CD4-positive, alpha-beta T cell (primary cell): ENCODE results near the gene SHISA9. TPM values are rescaled to one million over a fixed set of nuclear protein-coding genes. Genes with fewer than 3 reads are reported as not detected.

Experiments
- ATAC-seq: fragments of 200-7000 bp; cut with Tn5 transposase; one replicate; pipeline ENCODE4 v1.10.0; 2022; ENCODE audit warnings: mild to moderate bottlenecking; ENCODE audit not compliant: poor library complexity
- CTCF ChIA-PET: fragments of 350-600 bp; sonication (Branson Sonifier 250); formaldehyde crosslinking; loops from one replicate; lab custom pipeline; 2021; ENCODE audit warnings: antibody characterized with exemption, inconsistent platforms; lab: Charles Lee
- POLR2A ChIA-PET: fragments of 350-600 bp; sonication (Branson Sonifier 250); formaldehyde crosslinking; loops from one replicate; lab custom pipeline; 2021; ENCODE audit warnings: antibody characterized with exemption, inconsistent platforms; lab: Charles Lee
- DNase-seq, 14 experiments: peaks; one replicate each; pipeline ENCODE4 v3.0.0-alpha.2; 2013 to 2020; ENCODE audit warnings: mixed read lengths in 2 of 14
- H3K27ac ChIP-seq, 2 donors: one replicate each; pipeline versions ENCODE4 v1.5.1 to v1.7.0; 2013; ENCODE audit warnings: low read length in 2 of 2, low read depth in 1 of 2, mild to moderate bottlenecking in 1 of 2
- H3K27me3 ChIP-seq, 2 experiments: 1 replicate in 1 of 2; 2 replicates in 1 of 2; pipeline versions ENCODE4 v1.6.1 to v1.7.0; 2013; ENCODE audit warnings: low read length in 2 of 2, control low read depth in 1 of 2, mild to moderate bottlenecking in 1 of 2, moderate library complexity in 1 of 2; ENCODE audit not compliant: insufficient read depth in 2 of 2, control insufficient read depth in 1 of 2
- H3K36me3 ChIP-seq: one replicate; pipeline ENCODE4 v1.6.1; 2013; ENCODE audit warnings: low read length, control low read depth; ENCODE audit not compliant: insufficient read depth
- H3K4me1 ChIP-seq: one replicate; pipeline ENCODE4 v1.6.1; 2013; ENCODE audit warnings: low read length, control low read depth; ENCODE audit not compliant: insufficient read depth
- H3K4me3 ChIP-seq: one replicate; pipeline ENCODE4 v1.5.1; 2013; ENCODE audit warnings: mild to moderate bottlenecking, low read length, moderate library complexity
- H3K9me3 ChIP-seq, 2 experiments: 1 replicate in 1 of 2; 2 replicates in 1 of 2; pipeline versions ENCODE4 v1.6.1 to v1.7.0; 2013; ENCODE audit warnings: low read length in 2 of 2, mild to moderate bottlenecking in 2 of 2, control low read depth in 1 of 2, moderate library complexity in 1 of 2; ENCODE audit not compliant: control insufficient read depth in 1 of 2, insufficient read depth in 1 of 2
- H3K27ac Mint-ChIP-seq: one replicate; pipeline ENCODE4 v1.8.0; 2020; ENCODE audit warnings: mixed read lengths
- H3K27me3 Mint-ChIP-seq: one replicate; pipeline ENCODE4 v1.8.0; 2021; ENCODE audit warnings: mixed read lengths
- H3K36me3 Mint-ChIP-seq: one replicate; pipeline ENCODE4 v1.8.0; 2021; ENCODE audit warnings: low read depth, mixed read lengths
- H3K4me1 Mint-ChIP-seq: one replicate; pipeline ENCODE4 v1.8.0; 2021; ENCODE audit warnings: low read depth, mixed read lengths
- H3K4me3 Mint-ChIP-seq: one replicate; pipeline ENCODE4 v1.8.0; 2020; ENCODE audit warnings: mild to moderate bottlenecking, mixed read lengths
- H3K9me3 Mint-ChIP-seq: one replicate; pipeline ENCODE4 v1.8.0; 2020; ENCODE audit warnings: mixed read lengths
- CTCF ChIP-seq: fragments of 200-600 bp; IDR thresholded peaks from one replicate; pipeline ENCODE4 v1.8.0; 2022; ENCODE audit warnings: antibody characterized with exemption, mild to moderate bottlenecking
- intact Hi-C, 2 experiments: fragments of 100-400 bp; cut with DNase I in 1 of 2; cut with micrococcal nuclease in 1 of 2; formaldehyde crosslinking; loops; one replicate each; pipeline versions ENCODE4 v1.15.1 to v1.9.0; 2023 to 2025; cut with DNase I, micrococcal nuclease
- total RNA-seq, 174 experiments: library from RNA in 2 of 174; stranded (reverse) in 2 of 174; gene quantifications; one replicate each; pipeline ENCODE4 v1.2.3 and lab custom pipeline; 2021 to 2026

SHISA9 gene
- total RNA-seq, 2 experiments from 2014 or later: not detected

- ChIA-PET CTCF (no interaction called here), POLR2A (no interaction called here)
- Histone ChIP-seq H3K4me3 (no peak overlapping the region), H3K36me3 (no peaks in the 10 kb centered on the region), H3K4me1 (no peaks in the 10 kb centered on the region), H3K27me3 (no peaks in the 10 kb centered on the region), H3K27ac (no peak overlapping the region), H3K9me3 (peaks cover 0 to 3% of the 10 kb centered on the region in 2 experiments)
- H3K4me1 Mint-ChIP-seq: no peaks in the 10 kb centered on the region
- DNase-seq (no peak), ATAC-seq (no peak)
- intact Hi-C loops: no loop called here
- no peak for TF ChIP-seq CTCF
- H3K27ac Mint-ChIP-seq: no peak overlapping the region
- no peaks in the 10 kb centered on the region for H3K36me3 Mint-ChIP-seq
- peaks cover 12% of the 10 kb centered on the region for H3K27me3 Mint-ChIP-seq
- no peak overlapping the region for H3K4me3 Mint-ChIP-seq
- no peaks in the 10 kb centered on the region for H3K9me3 Mint-ChIP-seq
Measured at GRCh38 chr16:13153696-13154095, 252.3 kb downstream of the SHISA9 start.

- H3K27me3 ChIP-seq: no peaks in the 10 kb centered on the region
- Mint-ChIP-seq H3K27ac (no peak overlapping the region), H3K4me3 (no peak overlapping the region), H3K9me3 (no peaks in the 10 kb centered on the region), H3K27me3 (peaks cover 12% of the 10 kb centered on the region), H3K36me3 (no peaks in the 10 kb centered on the region), H3K4me1 (no peaks in the 10 kb centered on the region)
- POLR2A ChIA-PET: no interaction called here
- CTCF ChIA-PET: no interaction called here
- no peak overlapping the region for H3K27ac ChIP-seq
- H3K9me3 ChIP-seq: peaks cover 0 to 3% of the 10 kb centered on the region in 2 experiments
- no peak overlapping the region for H3K4me3 ChIP-seq
- intact Hi-C loops: no loop called here
- ATAC-seq (no peak), DNase-seq (no peak)
- H3K36me3 ChIP-seq: no peaks in the 10 kb centered on the region
- no peaks in the 10 kb centered on the region for H3K4me1 ChIP-seq
- no peak for TF ChIP-seq CTCF
Measured at GRCh38 chr16:13154799-13155198, 253.4 kb downstream of the SHISA9 start.

- no peak for TF ChIP-seq CTCF
- H3K36me3 ChIP-seq: no peaks in the 10 kb centered on the region
- H3K9me3 ChIP-seq: peaks cover 0 to 3% of the 10 kb centered on the region in 2 experiments
- Mint-ChIP-seq H3K36me3 (no peaks in the 10 kb centered on the region), H3K9me3 (no peaks in the 10 kb centered on the region), H3K27me3 (peaks cover 12% of the 10 kb centered on the region), H3K4me3 (no peak overlapping the region), H3K4me1 (no peaks in the 10 kb centered on the region), H3K27ac (no peak overlapping the region)
- no peak overlapping the region for H3K27ac ChIP-seq
- intact Hi-C loops: no loop called here
- CTCF ChIA-PET: no interaction called here
- POLR2A ChIA-PET: no interaction called here
- H3K4me3 ChIP-seq: no peak overlapping the region
- no peaks in the 10 kb centered on the region for H3K4me1 ChIP-seq
- ATAC-seq (no peak), DNase-seq (no peak)
- no peaks in the 10 kb centered on the region for H3K27me3 ChIP-seq
Measured at GRCh38 chr16:13155377-13155776, 254.0 kb downstream of the SHISA9 start.
